ENCODE results near the gene AGAP2.

GRCh38 chr12:57741844-57742738 is 3.5 kb upstream of the AGAP2 start:
- TF ChIP-seq, protein P1, sequence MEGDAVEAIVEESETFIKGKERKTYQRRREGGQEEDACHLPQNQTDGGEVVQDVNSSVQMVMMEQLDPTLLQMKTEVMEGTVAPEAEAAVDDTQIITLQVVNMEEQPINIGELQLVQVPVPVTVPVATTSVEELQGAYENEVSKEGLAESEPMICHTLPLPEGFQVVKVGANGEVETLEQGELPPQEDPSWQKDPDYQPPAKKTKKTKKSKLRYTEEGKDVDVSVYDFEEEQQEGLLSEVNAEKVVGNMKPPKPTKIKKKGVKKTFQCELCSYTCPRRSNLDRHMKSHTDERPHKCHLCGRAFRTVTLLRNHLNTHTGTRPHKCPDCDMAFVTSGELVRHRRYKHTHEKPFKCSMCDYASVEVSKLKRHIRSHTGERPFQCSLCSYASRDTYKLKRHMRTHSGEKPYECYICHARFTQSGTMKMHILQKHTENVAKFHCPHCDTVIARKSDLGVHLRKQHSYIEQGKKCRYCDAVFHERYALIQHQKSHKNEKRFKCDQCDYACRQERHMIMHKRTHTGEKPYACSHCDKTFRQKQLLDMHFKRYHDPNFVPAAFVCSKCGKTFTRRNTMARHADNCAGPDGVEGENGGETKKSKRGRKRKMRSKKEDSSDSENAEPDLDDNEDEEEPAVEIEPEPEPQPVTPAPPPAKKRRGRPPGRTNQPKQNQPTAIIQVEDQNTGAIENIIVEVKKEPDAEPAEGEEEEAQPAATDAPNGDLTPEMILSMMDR (IDR thresholded peaks at IDR 0.05), result no peak
- no peak for TF ChIP-seq POLR2A (IDR thresholded peaks at IDR 0.05)
